Inferior parietal cortex (tissue), 1 donor: ENCODE measurements around the gene SEPTIN5.
"Not testable (repeated sequence)": the region's sequence is repeated elsewhere in the genome, so short reads cannot be mapped to it uniquely, and the experiment has no call there.

Source experiments
- DNase-seq: peaks from one replicate; pipeline ENCODE4 v3.0.0-alpha.2; 2016; ENCODE audit errors: extremely low spot score

The SEPTIN5 gene

GRCh38 chr22:19714312-19715187 lies at the start of gene SEPTIN5:
Gene SEPTIN5 (plus strand): TSS chr22:19714503. CDS start chr22:19714589, 86 bp downstream.
- DNase-seq, result no peak

GRCh38 chr22:19664951-19665783 lies 49.1 kb upstream of the SEPTIN5 start:
- no peak for DNase-seq

GRCh38 chr22:19665784-19666672 lies 48.3 kb upstream of the SEPTIN5 start:
- no peak for DNase-seq

- DNase-seq, result no peak
Observed at GRCh38 chr22:19666673-19667593, 47.4 kb upstream of the SEPTIN5 start.

GRCh38 chr22:19667872-19668740 lies 46.2 kb upstream of the SEPTIN5 start:
- DNase-seq, result no peak

GRCh38 chr22:19668748-19669147 lies 45.6 kb upstream of the SEPTIN5 start:
- no peak for DNase-seq

GRCh38 chr22:19669570-19669969 lies 44.7 kb upstream of the SEPTIN5 start:
- no peak for DNase-seq

GRCh38 chr22:19671316-19671715 lies 43.0 kb upstream of the SEPTIN5 start:
- DNase-seq, result no peak

- DNase-seq, result no peak
Observed at GRCh38 chr22:19672054-19672776, 42.1 kb upstream of the SEPTIN5 start.

- DNase-seq, result no peak
Observed at GRCh38 chr22:19673660-19674059, 40.6 kb upstream of the SEPTIN5 start.

GRCh38 chr22:19674129-19674928 lies 40.0 kb upstream of the SEPTIN5 start:
- no peak for DNase-seq

GRCh38 chr22:19674929-19675253 lies 39.4 kb upstream of the SEPTIN5 start:
- DNase-seq, result no peak

- no peak for DNase-seq
Observed at GRCh38 chr22:19675428-19675827, 38.9 kb upstream of the SEPTIN5 start.

- DNase-seq, result not testable (repeated sequence)
Observed at GRCh38 chr22:19676437-19676836, 37.9 kb upstream of the SEPTIN5 start.

- DNase-seq, result no peak
Observed at GRCh38 chr22:19678949-19679521, 35.3 kb upstream of the SEPTIN5 start.

- no peak for DNase-seq
Observed at GRCh38 chr22:19679522-19680101, 34.7 kb upstream of the SEPTIN5 start.

- DNase-seq, result no peak
Observed at GRCh38 chr22:19680287-19680881, 33.9 kb upstream of the SEPTIN5 start.
